Measurements from ENCODE around the gene RCAN2.

- TF ChIP-seq POLR2AphosphoS5 (IDR thresholded peaks at IDR 0.05; ENCODE audit: low read depth, low read length) (no peak), REST (IDR thresholded peaks at IDR 0.05; ENCODE audit: insufficient read depth in 1 of 2, low read depth in 2 of 2, low read length in 2 of 2) (no peak), SIN3A (IDR thresholded peaks at IDR 0.05; ENCODE audit: borderline replicate concordance, insufficient read depth, low read length) (no peak)
Observed at GRCh38 chr6:46186583-46186982, 304.7 kb downstream of the RCAN2 start.

Data from PFSK-1 (cell line).